Osteoblast (primary cell): ENCODE data around the gene TELO2. TPM values are rescaled to one million over a fixed set of nuclear protein-coding genes. Genes with fewer than 3 reads are reported as not detected.
A peak's percentile ranks its signal among the peaks of the same experiment; 100 is the strongest.

Experiments used
- DNase-seq: peaks from one replicate; pipeline ENCODE4 v3.0.0; 2011; ENCODE audit warnings: low spot score, mixed read lengths; ENCODE audit not compliant: insufficient read length; ENCODE audit errors: missing footprints
- H2AFZ ChIP-seq: 2 replicates; pipeline ENCODE4 v1.6.0; 2011; ENCODE audit warnings: mild to moderate bottlenecking, low read length
- H3K27ac ChIP-seq: 2 replicates; pipeline ENCODE4 v1.5.1; 2011; ENCODE audit warnings: mild to moderate bottlenecking, low read depth, low read length, moderate library complexity
- H3K27me3 ChIP-seq: 2 replicates; pipeline ENCODE4 v1.6.0; 2012; ENCODE audit warnings: mild to moderate bottlenecking, control low read depth, inconsistent platforms, low read length, moderate library complexity; ENCODE audit not compliant: insufficient read depth
- H3K36me3 ChIP-seq: 2 replicates; pipeline ENCODE4 v1.5.1; 2011; ENCODE audit warnings: mild to moderate bottlenecking, low read length, control low read depth, moderate library complexity; ENCODE audit not compliant: insufficient read depth
- H3K4me1 ChIP-seq: 2 replicates; pipeline ENCODE4 v1.5.1; 2011; ENCODE audit warnings: mild to moderate bottlenecking, low read length, control low read depth, moderate library complexity; ENCODE audit not compliant: insufficient read depth
- H3K4me2 ChIP-seq: 2 replicates; pipeline ENCODE4 v1.6.0; 2011; ENCODE audit warnings: mild to moderate bottlenecking, low read length; ENCODE audit not compliant: insufficient read depth
- H3K4me3 ChIP-seq: fragments of 200-600 bp; sonication (generic); 3 replicates; pipeline ENCODE4 v1.5.1; 2012; ENCODE audit warnings: mild to moderate bottlenecking, low read length, inconsistent platforms; ENCODE audit not compliant: insufficient read depth
- H3K79me2 ChIP-seq: 2 replicates; pipeline ENCODE4 v1.6.0; 2012; ENCODE audit warnings: mild to moderate bottlenecking, low read length, control low read depth, inconsistent platforms; ENCODE audit not compliant: insufficient read depth
- H3K9me3 ChIP-seq: 2 replicates; pipeline ENCODE4 v1.5.1; 2011; ENCODE audit warnings: low read depth, low read length, control low read depth
- H4K20me1 ChIP-seq: 2 replicates; pipeline ENCODE4 v1.6.0; 2012; ENCODE audit warnings: mild to moderate bottlenecking, low read length, control low read depth; ENCODE audit not compliant: insufficient read depth
- CTCF ChIP-seq: IDR thresholded peaks from 2 replicates; pipeline ENCODE4 v1.5.1; 2011; ENCODE audit warnings: mild to moderate bottlenecking, low read depth, low read length, moderate library complexity; ENCODE audit errors: extremely low read depth
- total RNA-seq: library from RNA; depleted of rRNA; stranded (reverse); fragments of >200 nt; gene quantifications from 2 replicates; pipeline ENCODE4 v1.2.3, GENCODE V29; 2012

The TELO2 gene
- total RNA-seq, 1 donor = 18.1 TPM

GRCh38 chr16:1535391-1536291, 42.5 kb downstream of the TELO2 start:
- Histone ChIP-seq H2AFZ (no peak overlapping the region), H3K79me2 (peaks cover 40% of the 10 kb centered on the region), H3K4me3 (peak overlapping the region; percentile 76), H3K36me3 (peaks cover 18% of the 10 kb centered on the region), H3K4me2 (peak overlapping the region; percentile 76), H4K20me1 (peaks cover 15% of the 10 kb centered on the region), H3K27ac (no peak overlapping the region), H3K27me3 (no peaks in the 10 kb centered on the region), H3K9me3 (no peaks in the 10 kb centered on the region), H3K4me1 (peaks cover 19% of the 10 kb centered on the region)
- peak; percentile 91 for DNase-seq
- TF ChIP-seq CTCF = no peak

GRCh38 chr16:1536601-1537000, 43.4 kb downstream of the TELO2 start:
- peak; percentile 81 for DNase-seq
- Histone ChIP-seq H3K27me3 (no peaks in the 10 kb centered on the region), H3K79me2 (peaks cover 40% of the 10 kb centered on the region), H2AFZ (no peak overlapping the region), H4K20me1 (peaks cover 15% of the 10 kb centered on the region), H3K4me3 (no peak overlapping the region), H3K36me3 (peaks cover 18% of the 10 kb centered on the region), H3K27ac (no peak overlapping the region), H3K4me1 (peaks cover 19% of the 10 kb centered on the region), H3K9me3 (no peaks in the 10 kb centered on the region), H3K4me2 (no peak overlapping the region)
- no peak for TF ChIP-seq CTCF

- peaks cover 18% of the 10 kb centered on the region for H4K20me1 ChIP-seq
- no peak overlapping the region for H3K27ac ChIP-seq
- H3K4me2 ChIP-seq = no peak overlapping the region
- H3K36me3 ChIP-seq = peaks cover 18% of the 10 kb centered on the region
- no peak overlapping the region for H3K4me3 ChIP-seq
- TF ChIP-seq CTCF = no peak
- H3K4me1 ChIP-seq = peaks cover 19% of the 10 kb centered on the region
- H3K9me3 ChIP-seq = no peaks in the 10 kb centered on the region
- H3K27me3 ChIP-seq = no peaks in the 10 kb centered on the region
- DNase-seq = peak; percentile 81
- H2AFZ ChIP-seq = no peak overlapping the region
- H3K79me2 ChIP-seq = peaks cover 43% of the 10 kb centered on the region
Observed at GRCh38 chr16:1537138-1537577, 44.0 kb downstream of the TELO2 start.

GRCh38 chr16:1537763-1538289, 44.7 kb downstream of the TELO2 start:
- Histone ChIP-seq H3K9me3 (no peaks in the 10 kb centered on the region), H3K4me1 (peaks cover 20% of the 10 kb centered on the region), H4K20me1 (peaks cover 21% of the 10 kb centered on the region), H3K4me2 (no peak overlapping the region), H3K36me3 (peaks cover 18% of the 10 kb centered on the region), H3K4me3 (no peak overlapping the region), H3K27ac (no peak overlapping the region), H2AFZ (no peak overlapping the region), H3K79me2 (peaks cover 43% of the 10 kb centered on the region), H3K27me3 (no peaks in the 10 kb centered on the region)
- no peak for TF ChIP-seq CTCF
- DNase-seq = no peak
